Right ventricle myocardium inferior (tissue), 1 donor: Measurements from ENCODE around the gene OXCT2. TPM values are rescaled to one million over a fixed set of nuclear protein-coding genes. Genes with fewer than 3 reads are reported as not detected.
"Not testable (repeated sequence)": the region's sequence is repeated elsewhere in the genome, so short reads cannot be mapped to it uniquely, and the experiment has no call there.

Experiments used
- ATAC-seq: fragments of 200-7000 bp; cut with Tn5 transposase; one replicate; pipeline ENCODE4 v1.9.1; 2020; ENCODE audit warnings: mild to moderate bottlenecking, moderate library complexity
- DNase-seq: peaks from one replicate; pipeline ENCODE4 v3.0.0; 2021; ENCODE audit errors: missing footprints
- intact Hi-C: fragments of 100-400 bp; cut with DNase I; formaldehyde crosslinking; loops from one replicate; pipeline ENCODE4 v1.11.0; 2022
- long read RNA-seq: library from polyadenylated mRNA; unstranded; transcript quantifications from one replicate; pipeline ENCODE4 v2.0.0, GENCODE V29; 2021
- total RNA-seq: library from RNA; stranded (reverse); fragmentation: NEBNext Ultra II Directional; extraction: Animal tissue kit (Norgen Biotek cat#: 25700); gene quantifications from one replicate; pipeline ENCODE4 v1.2.1, GENCODE V29; 2021
- donor health status: DM: no; HTN: yes; CAD: no; lungs with severe emphysema.

The OXCT2 gene
- total RNA-seq: 1.3 TPM
- long read RNA-seq: 0 reads

- ATAC-seq: peak; percentile 40
- intact Hi-C loops, DNase-seq: not testable (repeated sequence)
Observed at GRCh38 chr1:39771022-39771532, at the start of gene OXCT2. Gene OXCT2, minus strand, starts transcription at chr1:39771348. Its CDS starts 93 bp downstream, at chr1:39771255.

DNA sequence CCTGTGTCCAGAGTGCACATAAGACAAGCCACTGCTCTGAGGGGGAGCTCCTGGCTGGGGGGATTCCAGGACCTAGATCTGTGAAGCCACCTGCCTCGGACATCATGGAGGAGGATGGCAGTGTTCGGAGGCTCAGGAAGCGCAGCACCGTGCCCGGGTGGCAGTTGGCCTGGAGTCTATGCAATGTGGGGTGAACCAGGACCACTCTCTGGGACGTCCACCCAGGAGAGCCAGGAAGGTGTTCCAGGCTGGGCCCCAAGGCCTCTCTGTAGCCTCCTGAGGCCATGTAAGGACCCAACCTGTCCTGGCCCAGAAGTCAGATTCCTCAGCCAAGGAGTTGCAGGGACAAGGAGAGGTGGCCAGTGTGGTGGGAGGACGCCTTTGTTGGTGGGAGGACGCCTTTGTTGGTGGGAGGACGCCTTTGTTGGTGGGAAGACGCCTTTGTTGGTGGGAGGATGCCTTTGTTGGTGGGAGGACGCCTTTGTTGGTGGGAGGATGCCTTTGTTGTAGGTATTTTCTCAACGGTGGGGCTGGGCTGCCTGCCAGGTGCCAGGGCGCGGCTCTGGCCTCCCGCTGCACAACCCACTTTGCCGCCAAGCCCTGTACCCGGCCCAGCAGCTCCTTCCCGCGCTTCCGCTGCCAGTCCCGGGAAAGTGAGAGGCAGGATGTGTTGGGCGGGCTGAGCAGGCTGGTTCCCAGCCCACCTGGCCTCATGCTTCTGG lies 48.1 kb upstream of the OXCT2 start:
- ATAC-seq: no peak
- intact Hi-C loops: loop anchor here (10.0 kb wide), 1 partner anchor 216 kb away; no protein-coding TSS in a partner anchor
- DNase-seq: no peak

DNA sequence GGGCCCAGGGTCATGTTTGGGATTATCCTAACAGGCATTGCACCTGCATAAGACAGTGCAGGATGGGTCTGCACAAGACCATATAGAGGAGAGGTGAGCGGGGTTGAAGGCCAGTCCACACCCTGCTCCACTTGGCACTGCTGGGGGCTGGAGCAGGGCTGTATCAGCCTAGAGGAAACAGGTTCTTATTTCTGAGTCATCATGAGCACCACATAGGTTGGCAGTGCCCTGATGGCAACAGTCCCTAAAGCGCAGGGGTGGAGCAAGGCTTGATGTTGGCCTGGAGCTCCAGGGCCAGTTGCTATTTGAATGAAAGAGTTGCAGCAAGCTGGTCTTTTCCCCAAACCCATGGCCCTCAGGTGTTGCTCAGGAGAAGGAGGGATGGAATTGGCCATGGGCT lies 47.3 kb upstream of the OXCT2 start:
- ATAC-seq: no peak
- intact Hi-C loops: loop anchor here (1.0 to 10.0 kb wide), 2 partner anchors 84 to 216 kb away; no protein-coding TSS in a partner anchor
- no peak for DNase-seq

DNA sequence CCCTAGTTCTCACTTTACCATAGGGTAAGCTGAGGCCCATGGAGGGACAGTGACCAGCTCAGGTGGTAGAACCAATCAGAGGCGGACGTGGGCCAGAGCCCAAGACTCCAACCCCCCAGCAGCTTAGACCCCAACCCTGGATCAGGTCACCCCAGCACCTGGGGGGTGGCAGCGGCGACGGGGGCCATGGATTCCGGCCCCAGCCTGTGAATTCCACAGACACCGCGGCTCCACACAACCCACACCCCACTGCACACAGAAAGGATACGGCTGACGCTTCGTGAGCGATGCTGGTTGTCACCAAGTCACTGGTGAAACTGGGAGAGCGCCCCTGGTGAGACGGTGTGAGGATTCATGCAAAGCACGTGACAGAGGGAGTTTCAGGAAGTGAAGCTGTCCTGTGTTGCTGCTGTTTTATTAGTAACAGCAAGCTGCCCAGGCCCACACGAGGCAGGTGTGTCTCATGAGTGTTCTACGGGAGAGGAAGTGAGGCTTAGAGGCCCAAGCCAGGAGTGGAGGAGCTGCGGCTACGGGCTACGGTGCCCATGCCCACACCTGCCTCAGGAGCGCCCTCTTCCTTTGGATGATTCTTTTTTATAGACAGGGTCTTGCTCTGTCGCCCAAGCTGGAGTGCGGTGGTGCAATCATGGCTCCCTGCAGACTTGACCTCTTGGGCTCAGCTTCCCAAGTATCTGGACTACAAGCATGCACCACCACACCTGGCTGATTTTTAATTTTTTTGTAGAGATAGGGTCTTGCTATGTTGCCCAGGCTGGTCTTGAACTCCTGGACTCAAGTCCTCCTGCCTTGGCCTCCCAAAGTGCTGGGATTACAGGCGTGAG lies 46.2 kb upstream of the OXCT2 start:
- not testable (repeated sequence) for DNase-seq

DNA sequence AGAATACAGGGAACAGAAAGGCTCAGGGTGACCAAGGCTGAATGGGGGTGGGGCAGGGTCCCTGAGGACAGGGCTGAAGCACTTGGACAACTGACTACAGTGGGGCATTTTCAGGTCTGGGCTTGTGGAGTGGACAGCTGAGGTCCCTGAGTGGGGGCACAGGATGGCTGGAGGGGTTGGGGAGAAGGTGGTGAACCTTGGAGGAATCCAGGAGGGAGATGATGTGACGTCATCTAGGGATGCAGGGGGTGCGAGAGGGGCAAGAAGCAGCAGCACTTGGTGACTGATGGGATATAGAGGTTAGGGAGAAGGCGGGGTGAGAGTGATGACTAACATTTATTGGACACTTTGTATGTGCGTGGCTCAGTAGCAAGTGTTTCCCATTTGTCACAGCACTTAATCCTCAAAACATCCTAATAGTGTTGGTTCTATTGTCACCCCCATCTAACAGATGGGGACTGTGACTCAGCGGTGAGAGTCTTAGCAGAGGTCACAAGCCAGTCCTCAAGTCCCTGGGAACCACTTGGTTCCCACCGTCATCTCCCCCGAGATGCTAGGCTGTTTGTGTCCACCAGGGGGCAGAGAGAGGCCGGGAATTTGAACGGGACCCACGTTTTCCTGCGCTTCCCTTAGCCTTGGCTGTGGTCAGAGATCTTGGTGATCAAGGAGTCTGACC lies 45.4 kb upstream of the OXCT2 start:
- peak; percentile 74 for ATAC-seq
- intact Hi-C loops: loop anchor here (1.0 to 10.0 kb wide), 2 partner anchors 157 to 218 kb away; no protein-coding TSS in a partner anchor
- peak; percentile 81 for DNase-seq

More for the DNA sequence above, 46.2 kb upstream of the OXCT2 start:
- ATAC-seq: peak; percentile 8
- intact Hi-C loops: loop anchor here (10.0 kb wide), 1 partner anchor 217 kb away; no protein-coding TSS in a partner anchor

DNA sequence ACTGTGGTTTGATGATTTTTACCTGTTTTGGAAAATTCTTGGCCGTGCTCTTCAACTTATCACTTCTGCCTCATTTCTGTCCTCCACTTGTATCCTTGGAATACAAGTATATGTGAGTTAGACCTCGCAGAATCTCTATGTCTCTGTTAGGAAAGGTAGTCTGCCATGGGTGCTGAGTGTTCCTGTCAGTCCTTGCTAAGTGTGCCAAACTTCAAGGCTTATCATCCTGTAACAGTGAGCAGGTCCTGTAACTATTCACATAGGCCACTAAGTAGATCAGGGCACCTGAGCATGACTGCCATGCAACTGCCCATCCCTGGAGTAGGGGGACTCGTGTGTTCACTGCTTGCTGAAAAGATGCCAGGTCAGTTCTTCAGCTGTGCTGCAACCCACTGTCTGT lies 41.8 kb upstream of the OXCT2 start:
- intact Hi-C loops: loop anchor here (10.0 kb wide), 1 partner anchor 222 kb away; no protein-coding TSS in a partner anchor
- no peak for DNase-seq
- ATAC-seq: peak; percentile 74

GRCh38 chr1:39808784-39809517 lies 37.8 kb upstream of the OXCT2 start:
- intact Hi-C loops: no loop called here
- no peak for ATAC-seq
- no peak for DNase-seq

GRCh38 chr1:39805385-39805784 lies 34.2 kb upstream of the OXCT2 start:
- ATAC-seq: no peak
- intact Hi-C loops: no loop called here
- no peak for DNase-seq

- DNase-seq: no peak
- no peak for ATAC-seq
- intact Hi-C loops: no loop called here
Observed at GRCh38 chr1:39802496-39803260, 31.5 kb upstream of the OXCT2 start.

DNA sequence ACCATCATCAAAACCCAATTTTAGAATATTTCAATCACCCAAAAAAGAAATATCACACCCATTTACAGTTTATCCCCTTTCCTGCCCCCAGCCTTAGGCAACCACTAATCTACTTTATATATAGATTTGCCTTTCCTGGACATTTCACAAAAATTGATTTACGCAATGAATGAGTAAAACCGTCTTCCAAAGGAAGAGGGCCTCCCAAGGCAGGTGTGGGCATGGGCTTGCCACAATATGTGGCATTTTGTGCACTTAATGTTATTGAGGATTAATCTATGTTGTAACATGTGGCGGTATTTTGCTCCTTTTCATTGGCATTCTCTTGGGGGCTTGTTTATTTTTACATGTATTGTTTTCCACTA lies 29.3 kb upstream of the OXCT2 start:
- ATAC-seq (no peak), DNase-seq (no peak)
- intact Hi-C loops: no loop called here

DNA sequence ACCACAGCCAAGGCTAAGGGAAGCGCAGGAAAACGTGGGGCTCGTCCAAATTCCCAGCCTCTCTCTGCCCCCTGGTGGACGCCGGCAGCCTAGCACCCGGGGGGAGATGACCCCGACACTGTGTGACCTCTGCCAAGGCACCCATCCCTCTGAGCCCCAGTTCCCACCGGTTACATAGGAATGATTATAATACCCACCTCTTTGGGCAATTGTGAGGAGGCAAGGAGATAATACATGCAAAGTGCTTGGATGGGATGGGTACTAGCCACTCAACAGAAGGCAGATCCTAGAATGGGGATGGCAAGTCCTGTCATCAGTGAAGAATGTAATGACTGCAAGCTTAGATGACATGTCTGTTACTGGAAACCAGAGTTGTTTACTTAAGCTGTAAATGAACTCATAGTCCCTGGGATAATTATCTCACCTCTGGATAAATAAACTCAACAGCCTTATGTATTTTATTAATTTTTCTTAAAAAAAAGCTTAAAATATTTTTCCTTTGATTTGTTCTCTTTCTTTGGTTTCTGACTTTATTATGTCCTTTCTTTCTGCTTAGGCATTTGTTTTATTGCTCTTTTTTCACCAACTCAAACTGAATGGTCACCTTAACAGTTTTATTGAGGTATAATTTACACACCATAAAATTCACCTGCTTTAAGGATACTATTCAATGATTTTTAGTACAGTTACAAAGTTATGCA lies 28.8 kb upstream of the OXCT2 start:
- DNase-seq (peak; percentile 76), ATAC-seq (peak; percentile 79)
- intact Hi-C loops: no loop called here

DNA sequence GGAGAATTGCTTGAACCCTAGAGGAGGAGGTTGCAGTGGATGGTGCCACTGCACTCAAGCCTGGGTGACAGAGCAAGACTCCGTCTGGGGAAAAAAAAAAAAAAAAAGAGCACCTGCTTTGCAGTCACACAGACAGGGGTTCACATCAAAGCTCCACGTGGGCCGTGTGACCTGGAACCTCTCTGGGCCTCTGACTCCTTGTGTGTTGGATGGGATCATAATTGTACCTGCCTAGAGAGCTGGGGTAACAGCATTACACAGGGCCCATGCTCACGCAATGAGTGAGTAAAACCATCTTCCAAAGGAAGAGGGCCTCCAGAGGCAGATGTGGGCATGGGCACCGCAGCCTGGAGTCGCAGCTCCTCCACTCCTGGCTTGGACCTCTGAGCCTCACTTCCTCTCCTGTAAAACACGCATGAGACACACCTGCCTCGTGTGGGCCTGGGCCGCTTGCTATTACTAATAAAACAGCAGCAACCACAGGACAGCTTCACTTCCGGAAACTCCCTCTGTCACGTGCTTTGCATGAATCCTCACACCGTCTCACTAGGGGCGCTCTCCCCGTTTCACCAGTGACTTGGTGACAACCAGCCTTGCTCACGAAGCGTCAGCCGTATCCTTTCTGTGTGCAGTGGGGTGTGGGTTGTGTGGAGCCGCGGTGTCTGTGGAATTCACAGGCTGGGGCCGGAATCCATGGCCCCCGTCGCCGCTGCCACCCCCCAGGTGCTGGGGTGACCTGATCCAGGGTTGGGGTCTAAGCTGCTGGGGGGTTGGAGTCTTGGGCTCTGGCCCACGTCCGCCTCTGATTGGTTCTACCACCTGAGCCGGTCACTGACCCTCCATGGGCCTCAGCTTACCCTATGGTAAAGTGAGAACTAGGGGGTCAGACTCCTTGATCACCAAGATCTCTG lies 28.0 kb upstream of the OXCT2 start:
- ATAC-seq (peak; percentile 70), DNase-seq (peak; percentile 89)
- intact Hi-C loops: not testable (repeated sequence)

DNA sequence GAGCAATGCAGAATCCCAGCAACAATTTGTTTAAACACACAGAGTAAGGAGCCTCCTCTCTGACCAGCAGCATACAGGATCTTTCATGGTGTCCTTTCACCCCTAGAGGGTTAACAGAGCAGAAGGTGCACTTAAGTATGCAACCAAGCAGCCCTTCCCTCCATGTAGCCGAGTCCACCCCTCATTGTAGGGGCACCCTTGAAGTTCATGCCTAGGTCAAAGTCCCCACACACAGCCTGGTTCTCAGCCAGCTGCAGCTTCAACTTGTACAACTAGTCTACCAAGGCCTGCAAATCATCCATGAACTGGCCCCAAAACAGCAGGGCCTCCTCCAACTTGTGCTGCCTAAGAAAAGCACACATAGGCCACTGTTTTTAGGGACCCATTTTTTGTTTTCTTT lies 24.5 kb upstream of the OXCT2 start:
- intact Hi-C loops: no loop called here
- ATAC-seq (no peak), DNase-seq (no peak)

GRCh38 chr1:39791838-39792237 lies 20.7 kb upstream of the OXCT2 start:
- intact Hi-C loops: no loop called here
- ATAC-seq: no peak
- DNase-seq: no peak

DNA sequence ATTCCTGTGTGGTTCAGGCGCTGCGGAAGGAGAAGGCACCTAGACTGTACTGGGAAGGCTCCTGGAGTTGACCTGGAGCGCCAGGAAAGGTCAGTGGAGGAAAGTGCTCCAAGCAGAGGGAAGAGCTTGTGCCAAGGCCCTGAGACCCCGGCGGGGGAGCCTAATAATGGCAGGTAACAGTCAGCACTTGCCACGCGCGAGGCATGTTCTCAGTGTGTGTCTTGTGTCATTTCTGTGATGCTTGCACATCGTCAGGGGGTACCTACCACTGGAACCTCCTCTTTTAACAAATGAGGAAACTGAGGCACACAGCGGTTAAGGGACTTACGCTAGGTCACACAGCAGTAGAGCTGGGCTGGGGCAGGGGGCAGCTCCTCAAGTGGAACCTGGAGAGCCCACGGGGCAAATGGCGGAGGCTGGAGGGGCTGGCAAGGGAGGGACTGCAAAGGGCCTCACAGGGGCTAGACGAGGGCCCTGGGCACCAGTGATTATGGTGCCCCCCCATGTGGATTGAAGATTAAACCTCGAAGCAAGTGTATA lies 18.5 kb upstream of the OXCT2 start:
- intact Hi-C loops: no loop called here
- DNase-seq (no peak), ATAC-seq (no peak)
